ENCODE data around the gene YARS1.

YARS1 gene

DNA sequence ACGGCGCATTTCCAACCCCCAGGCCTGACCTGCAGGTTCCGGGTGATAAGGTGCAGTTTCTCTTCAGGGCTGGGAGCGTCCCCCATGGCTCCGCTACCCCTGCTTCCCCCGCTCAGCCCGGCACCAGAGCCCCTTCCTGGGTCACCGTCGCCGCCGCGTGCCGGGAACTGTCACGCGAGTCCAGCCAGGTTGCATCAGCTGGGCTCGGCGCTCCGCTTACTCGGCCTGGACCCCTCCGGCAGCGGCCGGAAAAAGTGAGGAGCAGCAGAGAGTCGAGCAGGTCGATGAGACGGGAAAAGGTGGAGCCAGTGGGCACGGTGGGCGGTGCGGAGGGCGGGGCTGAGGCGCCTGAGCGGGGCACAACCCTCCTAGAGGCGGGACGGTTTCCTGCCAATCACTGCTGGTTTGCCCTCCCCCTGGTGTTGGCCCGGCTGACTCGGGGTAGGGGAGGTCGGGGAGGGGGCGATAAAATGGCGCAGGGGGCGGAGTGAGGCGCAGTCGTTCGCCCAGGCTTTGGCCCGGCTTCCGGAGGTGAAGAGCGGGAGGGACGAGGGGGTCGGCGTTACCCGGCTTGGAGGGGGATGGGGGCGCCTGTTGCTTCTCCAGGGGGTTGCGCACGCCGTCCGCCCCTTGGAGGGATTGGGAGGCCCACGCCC is at the start of gene YARS1, which contains the start of gene S100PBP:
YARS1 (minus strand) TSS at position 200 of the 656 bp plus-strand sequence; CDS start at position 86, 114 bp downstream.
S100PBP (plus strand) TSS at position 495 of the 656 bp plus-strand sequence. CDS start 8,447 bp downstream, outside the sequence.
- peak; percentile 100 for DNase-seq (ENCODE audit: low read depth in 2 of 2)

DNA sequence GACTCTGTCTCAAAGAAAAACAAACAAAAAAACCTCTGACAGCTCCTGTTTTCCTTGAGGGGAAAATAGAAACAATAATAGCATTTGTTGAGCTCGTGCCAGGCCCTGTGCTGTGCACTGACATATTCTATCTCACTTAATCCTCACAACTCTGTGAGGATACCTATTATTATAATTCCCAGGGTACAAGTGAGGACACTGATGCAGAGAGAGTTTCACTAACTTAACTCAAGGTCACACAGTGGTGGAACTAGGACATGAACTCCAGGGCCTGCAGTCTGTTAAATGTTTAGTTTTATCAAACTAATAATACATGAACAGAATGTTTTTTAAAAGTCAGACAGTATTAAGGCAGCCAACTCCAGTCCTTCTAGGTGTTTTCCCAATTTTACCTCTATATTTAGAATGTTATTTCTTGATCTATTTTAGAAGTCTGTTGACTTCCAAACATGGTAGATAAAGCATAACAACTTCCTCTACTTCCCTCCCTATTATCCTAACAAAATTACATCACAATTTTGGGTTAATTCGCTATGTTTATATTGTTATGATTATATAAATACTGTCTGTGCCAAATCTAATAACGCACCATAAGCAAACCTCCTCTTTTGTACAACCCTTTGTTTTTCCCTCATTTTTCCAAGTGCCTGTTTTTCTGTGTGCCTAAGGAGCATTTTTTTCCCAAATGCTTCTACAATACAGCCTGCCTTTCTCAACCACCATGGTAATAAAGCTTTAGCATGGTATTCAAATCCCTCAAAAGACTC is 48.7 kb upstream of the YARS1 start:
- no peak for DNase-seq (ENCODE audit: low read depth in 2 of 2)

DNA sequence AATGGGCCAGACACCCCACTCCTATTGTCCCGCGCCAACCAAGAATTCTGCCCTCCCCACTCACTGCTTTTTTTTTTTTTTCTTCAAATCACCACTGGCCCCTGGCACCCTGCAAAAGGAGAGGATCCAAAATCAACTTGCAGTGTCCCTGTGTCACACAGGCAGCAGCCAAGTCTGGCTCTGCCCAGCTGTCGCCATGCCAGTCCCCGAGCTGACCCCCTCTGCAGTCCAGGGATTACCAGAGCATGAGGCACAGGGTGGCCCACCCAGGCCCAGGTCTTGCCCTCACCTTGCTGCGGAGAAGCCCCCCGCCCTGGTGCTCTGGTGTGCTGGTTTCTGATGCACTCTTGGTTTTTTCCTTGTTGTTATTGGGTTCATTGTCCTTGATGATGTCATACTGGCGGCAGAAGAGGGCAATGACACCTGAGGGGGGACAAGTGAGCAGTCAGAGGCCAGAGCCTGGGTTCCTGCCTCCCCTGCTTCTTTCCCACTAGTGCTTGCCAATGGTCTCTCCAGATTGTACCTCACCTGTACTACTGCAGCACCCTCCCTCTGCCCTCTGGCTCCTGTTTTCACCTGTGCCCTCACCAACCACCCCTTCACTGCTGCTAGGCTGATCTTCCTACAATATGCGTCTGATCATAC is 47.3 kb upstream of the YARS1 start:
- DNase-seq (ENCODE audit: low read depth in 2 of 2), result no peak

DNA sequence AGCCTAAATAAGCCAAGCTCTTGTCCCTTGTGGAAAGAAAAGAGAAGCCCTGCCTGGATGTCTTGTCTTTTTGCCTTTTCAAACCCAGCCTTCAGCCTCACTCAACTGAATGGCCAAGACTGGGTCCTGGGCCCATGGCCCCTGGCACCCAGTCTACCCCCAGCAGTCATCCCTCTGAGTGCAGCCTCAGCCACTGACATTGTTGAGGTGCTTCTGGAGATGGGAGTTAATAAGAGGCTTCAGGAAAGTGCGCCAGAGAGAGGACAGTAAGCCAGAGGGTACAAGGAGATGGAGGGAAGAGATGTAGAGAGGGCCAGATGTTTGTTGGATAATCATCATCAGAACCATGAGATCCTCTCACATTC is 46.7 kb upstream of the YARS1 start:
- DNase-seq (ENCODE audit: low read depth in 2 of 2), result no peak

DNA sequence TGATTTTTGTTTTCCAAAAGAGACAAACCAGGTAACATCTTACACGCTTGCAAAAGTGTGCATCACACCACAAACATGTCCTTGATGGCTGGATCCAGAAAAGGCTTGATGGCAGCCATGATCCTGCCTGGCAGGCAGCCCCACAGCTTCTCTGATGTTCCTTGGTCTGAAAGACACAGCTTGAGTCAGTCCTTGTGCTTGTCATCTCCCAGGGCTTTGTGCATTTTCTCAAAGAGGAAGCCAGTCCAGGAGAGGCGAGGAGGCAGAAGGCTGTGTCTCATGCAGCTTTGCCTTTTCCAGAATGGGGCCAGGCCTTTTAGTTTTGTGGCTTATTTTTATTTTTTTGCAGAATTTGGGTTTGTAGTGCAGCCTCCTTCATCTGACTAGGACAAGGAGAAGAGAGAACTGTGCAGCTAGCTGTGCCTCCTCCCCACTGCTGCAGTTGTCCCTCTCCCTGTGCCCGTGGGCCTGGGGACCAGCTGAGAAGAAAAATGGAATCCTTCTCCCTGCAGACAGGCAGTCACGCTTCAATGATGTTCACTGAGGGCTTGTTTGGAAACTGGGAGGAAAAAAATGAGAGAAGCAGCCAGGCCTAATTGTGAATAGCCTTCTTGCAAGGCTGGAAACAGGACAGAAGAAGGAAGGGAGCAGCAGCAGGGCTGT is 46.2 kb upstream of the YARS1 start:
- DNase-seq (ENCODE audit: low read depth in 2 of 2), result no peak

DNA sequence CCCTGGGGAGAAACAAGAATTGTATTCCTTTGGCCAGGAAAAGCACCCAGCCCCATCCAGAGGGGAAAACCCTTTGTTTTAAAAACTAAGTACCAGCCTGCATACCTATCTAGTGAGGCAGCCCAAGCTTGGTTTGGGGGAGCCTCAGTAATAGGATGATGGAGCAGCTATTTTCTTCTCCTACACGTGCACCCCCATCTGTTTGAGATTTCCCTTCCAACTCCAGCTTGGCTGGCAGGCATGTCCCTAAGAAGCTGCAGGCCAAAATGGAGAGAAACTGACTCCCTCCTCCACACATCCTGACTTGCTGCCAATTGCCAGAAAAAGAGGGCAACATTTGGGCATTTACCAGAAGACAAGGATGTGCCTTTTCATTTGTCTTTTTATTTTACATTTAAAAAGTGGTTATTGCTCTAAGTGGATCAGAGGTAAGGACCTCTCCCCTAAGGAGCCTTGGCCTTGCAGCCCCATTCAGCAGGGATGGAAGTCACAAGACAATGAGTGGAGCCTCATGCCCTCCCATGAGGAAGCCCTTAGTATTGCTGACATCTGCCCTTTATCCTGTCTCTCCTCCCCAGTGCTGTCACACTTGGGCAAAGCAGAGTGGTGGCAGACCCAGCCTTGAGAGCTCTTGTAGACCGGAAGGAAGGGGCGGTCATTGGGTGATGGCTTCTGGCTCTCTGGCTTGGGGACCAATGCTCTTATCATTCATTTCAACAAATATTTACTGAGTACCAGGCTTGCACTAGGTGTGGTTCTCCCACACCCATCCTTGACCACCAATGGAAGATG is 44.9 kb upstream of the YARS1 start:
- no peak for DNase-seq (ENCODE audit: low read depth in 2 of 2)

DNA sequence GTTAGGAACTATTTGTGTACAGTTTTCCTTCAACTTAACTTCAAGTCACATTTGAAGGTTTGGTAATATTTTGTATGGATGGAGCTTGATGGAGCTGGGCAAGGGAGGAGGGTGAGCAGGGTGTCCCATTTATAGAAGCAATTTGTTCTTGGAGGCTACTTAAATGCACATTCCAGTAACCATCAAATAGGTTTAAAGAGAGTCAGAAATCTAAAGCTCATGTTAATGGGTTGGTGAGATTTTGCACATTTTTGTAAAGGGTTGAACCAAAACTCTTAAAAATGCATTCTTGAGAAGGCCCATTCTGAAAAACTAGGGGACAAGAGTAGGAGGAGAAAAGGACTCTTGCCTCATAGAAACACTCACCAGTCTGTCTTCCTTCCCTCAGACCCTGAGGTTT is 43.4 kb upstream of the YARS1 start:
- no peak for DNase-seq (ENCODE audit: low read depth in 2 of 2)

DNA sequence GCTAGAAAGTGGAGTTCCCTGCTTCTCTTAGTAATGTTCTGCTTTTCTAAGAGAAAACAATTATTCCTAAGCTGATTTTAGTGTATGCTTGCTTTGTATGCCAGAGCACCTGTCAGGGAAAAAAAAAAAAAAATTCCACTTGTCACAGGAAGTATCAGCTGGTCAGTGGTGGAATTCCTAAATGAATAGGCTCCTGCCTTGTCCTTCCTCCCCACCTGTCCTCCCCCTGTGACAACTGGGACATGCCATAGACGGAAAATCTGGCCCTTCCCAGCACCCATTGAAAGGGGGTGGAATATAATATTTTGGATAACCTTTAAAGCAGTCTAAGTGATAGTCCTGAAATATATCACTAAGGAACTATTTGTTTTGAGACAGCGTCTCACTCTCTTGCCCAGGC is 42.8 kb upstream of the YARS1 start:
- DNase-seq (ENCODE audit: low read depth in 2 of 2), result no peak

DNA sequence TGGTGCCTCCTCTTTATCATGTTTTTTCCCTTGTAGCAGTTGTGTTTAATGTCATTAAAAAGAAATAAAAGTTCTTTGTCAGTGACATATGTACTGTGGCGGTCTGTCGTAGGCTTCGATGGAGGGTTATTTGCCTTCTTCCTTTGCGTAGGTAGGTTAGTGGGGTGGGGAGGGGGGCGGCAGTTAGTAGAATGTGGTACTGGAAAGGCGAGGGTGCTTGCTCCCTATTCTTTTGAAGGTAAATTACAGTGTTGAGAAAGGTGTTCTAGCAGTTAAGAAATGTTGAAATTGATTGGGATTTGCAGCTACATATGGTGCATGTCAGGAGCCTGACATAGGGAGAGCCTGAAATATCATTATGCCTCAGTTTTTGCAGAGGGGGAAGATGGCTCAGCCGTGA is 41.6 kb upstream of the YARS1 start:
- DNase-seq (ENCODE audit: low read depth in 2 of 2), result no peak

DNA sequence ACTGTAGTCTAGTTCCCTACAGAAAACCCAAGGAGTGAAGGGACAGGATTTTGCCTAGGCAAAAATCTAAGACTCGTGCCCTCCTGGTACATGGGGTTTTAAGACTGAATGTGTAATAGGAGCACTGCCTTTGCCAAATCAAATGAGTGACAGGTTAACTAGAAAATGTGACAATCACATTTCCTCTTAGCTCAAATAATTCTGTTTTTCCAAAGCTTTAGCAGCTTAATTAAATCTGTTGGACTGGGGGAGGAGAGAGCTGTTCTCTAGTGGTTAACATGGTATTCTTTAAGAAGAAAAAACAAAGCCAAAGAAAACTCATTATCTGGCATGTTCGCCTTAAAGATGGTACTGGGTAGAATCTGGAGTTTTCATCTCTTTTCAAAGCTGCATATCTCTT is 41.0 kb upstream of the YARS1 start:
- no peak for DNase-seq (ENCODE audit: low read depth in 2 of 2)

DNA sequence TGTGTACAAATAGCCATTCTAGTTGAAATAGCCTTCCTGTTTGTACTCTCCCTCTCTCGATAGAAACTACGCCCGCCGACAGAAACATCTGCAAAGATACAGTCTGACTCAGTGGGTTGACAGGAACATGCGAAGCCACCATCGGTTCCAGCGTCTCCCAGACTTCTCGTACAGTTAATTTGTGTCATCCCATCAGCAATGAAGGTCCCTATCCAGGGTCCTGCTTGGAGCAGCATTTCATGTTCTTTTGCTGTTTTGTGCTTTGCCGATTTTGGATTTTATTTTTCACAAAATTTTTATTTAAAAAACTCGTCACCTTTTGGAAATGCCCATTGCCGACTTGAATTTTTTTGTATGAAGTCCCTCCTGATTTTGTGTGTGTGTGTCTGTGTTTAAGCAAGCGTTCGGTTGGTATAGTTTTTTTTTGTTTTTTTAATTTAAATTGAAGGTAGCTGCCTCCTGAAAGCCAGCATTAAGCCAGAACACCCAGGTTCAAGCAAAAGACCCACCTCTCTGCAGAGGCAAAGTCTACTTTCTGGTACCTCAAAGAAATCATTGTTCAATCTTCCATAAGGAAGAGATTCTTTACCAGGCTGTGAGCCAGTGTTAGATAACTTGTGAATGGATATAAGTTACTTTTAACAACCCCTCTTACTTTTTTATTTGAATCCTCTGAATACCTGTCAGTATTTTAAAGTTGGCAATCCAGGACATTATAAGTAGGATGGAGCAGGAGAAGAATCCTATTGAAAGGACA is 38.9 kb upstream of the YARS1 start:
- no peak for DNase-seq (ENCODE audit: low read depth in 2 of 2)

DNA sequence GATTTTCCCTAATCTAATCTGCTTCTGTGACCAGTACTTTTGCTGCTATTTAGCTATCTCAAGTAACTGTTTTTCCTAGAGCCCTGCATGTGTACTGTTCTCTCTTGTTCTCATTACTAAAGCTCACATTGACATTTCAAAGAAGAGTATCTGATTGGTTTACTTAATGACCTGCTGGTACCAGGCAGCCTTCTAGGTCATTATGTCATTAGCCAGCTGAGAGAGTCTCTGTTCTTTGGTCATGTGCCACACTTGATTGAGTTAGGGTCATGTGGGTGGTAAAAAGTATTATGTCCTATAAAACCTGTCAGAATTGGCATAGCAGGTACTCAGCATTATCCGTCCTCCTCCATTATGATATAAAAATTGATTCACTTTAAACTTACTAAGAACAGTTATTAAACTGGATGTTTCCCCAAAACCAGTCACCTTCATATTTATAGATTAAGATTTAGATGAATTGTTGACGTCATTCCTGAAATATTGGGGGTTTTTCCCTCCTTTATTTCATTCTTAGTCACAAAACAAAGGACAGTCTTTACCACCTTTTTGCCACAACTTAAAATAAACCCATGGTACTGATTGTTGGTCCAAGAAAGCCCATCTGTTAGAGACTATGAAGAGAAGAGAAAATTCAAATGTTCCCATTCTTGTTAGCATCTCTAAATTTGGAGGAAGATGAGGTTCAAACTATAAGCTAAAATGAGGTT is 31.4 kb upstream of the YARS1 start:
- no peak for DNase-seq (ENCODE audit: low read depth in 2 of 2)

DNA sequence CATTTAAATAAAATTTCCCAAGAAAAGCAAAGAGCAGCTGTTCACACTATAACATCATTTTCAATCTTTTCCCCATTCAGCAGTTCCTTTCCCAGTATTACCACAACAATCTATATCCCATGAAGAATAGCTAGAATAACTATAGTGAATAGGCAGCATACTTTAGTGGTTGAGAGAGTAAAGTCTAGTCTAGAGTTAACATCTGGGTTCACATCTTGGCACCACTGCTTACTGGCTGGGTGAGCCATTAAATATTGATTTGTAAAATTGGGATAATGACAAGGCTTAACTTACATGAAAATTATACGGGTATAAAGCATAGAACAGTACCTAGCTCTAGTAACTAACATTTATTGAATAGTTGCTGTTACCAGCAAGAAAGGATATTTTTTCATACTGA is 14.7 kb upstream of the YARS1 start:
- DNase-seq (ENCODE audit: low read depth in 2 of 2), result no peak

DNA sequence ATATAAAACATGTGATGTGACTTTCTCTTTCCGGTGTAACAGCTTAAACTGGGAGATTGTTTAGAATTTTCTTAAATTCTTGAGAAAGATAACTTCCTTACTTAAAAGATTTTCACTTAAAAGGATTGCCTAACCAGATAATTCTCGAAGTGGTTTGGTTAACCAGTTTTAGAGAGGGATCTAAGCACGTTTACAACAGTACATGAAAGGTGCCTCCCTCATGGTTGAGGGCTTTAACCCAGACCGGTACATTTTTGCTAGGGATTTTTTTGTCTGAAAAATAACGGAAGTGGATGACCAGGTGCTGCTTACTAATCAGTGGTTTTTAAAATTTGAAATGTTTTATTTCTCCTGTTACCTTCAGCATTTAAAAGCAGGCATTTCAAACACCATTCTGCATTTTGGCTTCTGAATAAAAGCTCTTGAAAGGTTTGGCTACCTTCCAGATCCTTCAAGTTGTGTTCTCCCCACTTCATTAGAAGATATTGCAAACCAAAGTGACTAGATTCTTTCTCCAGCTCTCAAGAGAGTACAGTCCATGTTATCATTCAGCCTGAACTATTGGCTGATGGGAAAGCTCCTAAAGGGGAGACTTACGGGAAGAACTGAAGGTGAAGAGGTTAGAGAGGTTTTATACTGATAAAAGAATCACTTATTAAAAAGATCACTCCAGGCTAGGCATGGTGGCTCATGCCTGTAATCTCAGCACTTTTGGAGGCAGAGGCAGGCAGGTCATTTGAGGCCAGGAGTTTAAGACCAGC is 13.1 kb upstream of the YARS1 start:
- no peak for DNase-seq (ENCODE audit: low read depth in 2 of 2)

DNA sequence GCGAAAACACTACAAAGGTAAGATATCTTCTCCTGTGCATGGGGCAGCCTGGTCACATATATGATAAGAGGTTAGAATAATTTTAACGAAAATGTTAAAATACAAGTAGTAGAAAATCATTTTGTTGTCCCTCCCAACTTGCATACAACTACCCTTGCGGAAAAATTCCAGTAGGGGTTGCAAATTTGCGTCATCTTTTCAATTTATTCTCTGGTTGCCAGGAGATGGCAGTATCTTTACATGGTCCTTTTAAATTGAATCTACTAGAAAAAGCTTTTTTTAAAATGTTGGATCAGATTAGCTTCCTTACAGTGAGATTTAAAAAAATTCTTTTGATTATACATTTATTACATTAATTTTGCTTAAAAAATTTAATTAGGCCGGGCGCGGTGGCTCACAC is 11.2 kb upstream of the YARS1 start:
- DNase-seq (ENCODE audit: low read depth in 2 of 2), result no peak

DNA sequence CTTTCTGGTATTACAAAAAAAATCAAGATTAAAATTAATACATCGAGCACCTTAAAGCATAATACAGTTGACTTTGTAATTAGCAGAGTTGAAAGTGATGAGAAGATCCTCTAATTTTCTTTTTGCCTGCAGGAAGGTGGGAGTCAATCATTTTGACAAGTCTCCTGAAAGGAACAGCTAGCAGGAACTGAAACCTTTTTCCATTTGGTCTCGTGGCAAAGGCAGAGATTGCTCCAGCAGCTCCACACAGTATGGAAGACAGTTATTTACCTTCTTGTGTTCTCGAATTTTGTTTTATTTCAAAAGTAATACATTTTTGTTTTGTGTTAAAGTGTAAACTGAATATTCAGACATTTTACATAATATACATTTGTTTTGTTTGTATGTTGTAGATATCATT is 8.0 kb upstream of the YARS1 start:
- DNase-seq (ENCODE audit: low read depth in 2 of 2), result no peak

DNA sequence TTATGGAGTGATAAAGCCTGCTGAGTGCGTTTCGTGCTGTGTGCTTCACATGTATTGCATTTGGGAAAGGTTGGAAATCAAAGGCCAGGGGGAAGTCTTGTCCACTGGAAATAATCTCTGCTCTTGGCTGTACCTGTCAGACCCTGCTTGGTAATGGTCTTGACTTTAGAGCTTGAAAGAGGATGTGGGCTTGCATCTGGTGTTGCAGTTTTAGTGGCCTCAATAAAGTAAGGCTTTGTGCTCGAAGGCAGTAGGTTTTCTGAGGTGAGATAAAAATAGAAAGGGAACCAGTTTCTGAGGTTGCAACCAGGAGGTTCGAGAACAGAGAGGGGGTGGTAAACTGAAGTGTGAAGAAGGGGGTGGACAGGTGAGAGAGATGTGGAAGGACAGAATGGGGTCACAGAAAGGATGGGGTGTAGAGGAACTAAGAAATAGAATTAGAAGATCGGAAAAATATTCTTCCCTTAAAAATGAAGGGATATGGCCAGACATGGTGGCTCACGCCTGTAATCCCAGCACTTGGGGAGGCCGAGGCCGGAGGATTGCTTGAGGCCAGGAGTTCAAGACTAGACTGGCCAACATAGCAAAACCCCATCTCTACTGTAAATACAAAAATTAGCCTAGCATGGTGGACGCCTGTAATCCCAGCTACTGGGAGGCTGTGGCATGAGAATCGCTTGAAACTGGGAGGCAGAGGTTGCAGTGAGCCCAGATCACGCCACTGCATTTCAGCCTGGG is 1.8 kb upstream of the YARS1 start:
- DNase-seq (ENCODE audit: low read depth in 2 of 2), result peak in 1 of 2 donors; percentile 15
